GM19452 (cell line): Measurements from ENCODE around the gene AGAP1.

Source experiments
- ATAC-seq: cut with Tn5 transposase; IDR thresholded peaks from one replicate; pipeline ENCODE4 v1.9.1; 2021; ENCODE audit not compliant: unreplicated experiment

Gene AGAP1

GRCh38 chr2:235486729-235487128, 7.1 kb upstream of the AGAP1 start:
- ATAC-seq = no peak

- no peak for ATAC-seq
These were observed 3.9 kb upstream of the AGAP1 start for GRCh38 chr2:235489897-235490296.

GRCh38 chr2:235492850-235493344, 946 bp upstream of the AGAP1 start:
- no peak for ATAC-seq

- no peak for ATAC-seq
These were observed 455 bp upstream of the AGAP1 start for GRCh38 chr2:235493402-235493774.

- ATAC-seq = no peak
These were observed 1.0 kb downstream of the AGAP1 start for GRCh38 chr2:235494716-235495372.

- ATAC-seq = no peak
These were observed 1.8 kb downstream of the AGAP1 start for GRCh38 chr2:235495373-235496238.

- ATAC-seq = no peak
These were observed 2.4 kb downstream of the AGAP1 start for GRCh38 chr2:235496239-235496621.

GRCh38 chr2:235497096-235497495, 3.3 kb downstream of the AGAP1 start:
- ATAC-seq = no peak

- no peak for ATAC-seq
These were observed 4.7 kb downstream of the AGAP1 start for GRCh38 chr2:235498541-235498940.

- ATAC-seq = no peak
These were observed 5.3 kb downstream of the AGAP1 start for GRCh38 chr2:235498946-235499812.

GRCh38 chr2:235500110-235500760, 6.4 kb downstream of the AGAP1 start:
- ATAC-seq = no peak

GRCh38 chr2:235500761-235501672, 7.2 kb downstream of the AGAP1 start:
- no peak for ATAC-seq

GRCh38 chr2:235501673-235502031, 7.8 kb downstream of the AGAP1 start:
- no peak for ATAC-seq

GRCh38 chr2:235502336-235502735, 8.5 kb downstream of the AGAP1 start:
- ATAC-seq = no peak

- no peak for ATAC-seq
These were observed 10.8 kb downstream of the AGAP1 start for GRCh38 chr2:235504441-235505180.

- no peak for ATAC-seq
These were observed 11.4 kb downstream of the AGAP1 start for GRCh38 chr2:235505181-235505741.

- ATAC-seq = no peak
These were observed 12.6 kb downstream of the AGAP1 start for GRCh38 chr2:235506291-235506996.

GRCh38 chr2:235506997-235507615, 13.3 kb downstream of the AGAP1 start:
- ATAC-seq = no peak
